LNCaP clone FGC (cell line): ENCODE measurements around the gene RPL13.

ENCODE experiments used
- DNase-seq: peaks from one replicate; pipeline ENCODE4 v3.0.0-alpha.2; 2011; ENCODE audit warnings: low read depth
- H3K4me3 ChIP-seq: 2 replicates; pipeline ENCODE4 v1.5.1; 2011; ENCODE audit warnings: mild to moderate bottlenecking, low read depth, low read length, control low read depth
- TF ChIP-seq, protein P1 (sequence below): IDR thresholded peaks from 2 replicates; pipeline ENCODE4 v1.5.1; 2012; ENCODE audit warnings: mild to moderate bottlenecking; ENCODE audit not compliant: control insufficient read depth, insufficient read depth; ENCODE audit errors: extremely low read depth

Gene RPL13

DNA sequence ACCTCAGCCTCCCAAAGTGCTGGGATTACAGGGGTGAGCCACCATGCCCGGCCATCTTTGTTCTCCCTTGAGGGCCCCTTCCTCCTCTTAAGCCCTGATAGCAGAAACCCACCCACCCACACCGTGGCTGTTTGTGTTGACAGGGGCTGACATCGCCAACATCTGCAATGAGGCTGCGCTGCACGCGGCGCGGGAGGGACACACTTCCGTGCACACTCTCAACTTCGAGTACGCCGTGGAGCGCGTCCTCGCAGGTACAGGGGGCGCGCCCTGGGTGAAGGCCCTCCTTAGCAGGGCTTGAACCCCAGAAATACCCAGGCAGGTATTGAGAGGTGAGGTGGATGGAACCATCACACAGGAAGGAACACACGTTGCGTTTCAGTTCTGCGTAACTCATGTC lies 12.6 kb upstream of the RPL13 start:
- DNase-seq = no peak
- no peak overlapping the region for H3K4me3 ChIP-seq
- TF ChIP-seq, protein P1, sequence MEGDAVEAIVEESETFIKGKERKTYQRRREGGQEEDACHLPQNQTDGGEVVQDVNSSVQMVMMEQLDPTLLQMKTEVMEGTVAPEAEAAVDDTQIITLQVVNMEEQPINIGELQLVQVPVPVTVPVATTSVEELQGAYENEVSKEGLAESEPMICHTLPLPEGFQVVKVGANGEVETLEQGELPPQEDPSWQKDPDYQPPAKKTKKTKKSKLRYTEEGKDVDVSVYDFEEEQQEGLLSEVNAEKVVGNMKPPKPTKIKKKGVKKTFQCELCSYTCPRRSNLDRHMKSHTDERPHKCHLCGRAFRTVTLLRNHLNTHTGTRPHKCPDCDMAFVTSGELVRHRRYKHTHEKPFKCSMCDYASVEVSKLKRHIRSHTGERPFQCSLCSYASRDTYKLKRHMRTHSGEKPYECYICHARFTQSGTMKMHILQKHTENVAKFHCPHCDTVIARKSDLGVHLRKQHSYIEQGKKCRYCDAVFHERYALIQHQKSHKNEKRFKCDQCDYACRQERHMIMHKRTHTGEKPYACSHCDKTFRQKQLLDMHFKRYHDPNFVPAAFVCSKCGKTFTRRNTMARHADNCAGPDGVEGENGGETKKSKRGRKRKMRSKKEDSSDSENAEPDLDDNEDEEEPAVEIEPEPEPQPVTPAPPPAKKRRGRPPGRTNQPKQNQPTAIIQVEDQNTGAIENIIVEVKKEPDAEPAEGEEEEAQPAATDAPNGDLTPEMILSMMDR = no peak

DNA sequence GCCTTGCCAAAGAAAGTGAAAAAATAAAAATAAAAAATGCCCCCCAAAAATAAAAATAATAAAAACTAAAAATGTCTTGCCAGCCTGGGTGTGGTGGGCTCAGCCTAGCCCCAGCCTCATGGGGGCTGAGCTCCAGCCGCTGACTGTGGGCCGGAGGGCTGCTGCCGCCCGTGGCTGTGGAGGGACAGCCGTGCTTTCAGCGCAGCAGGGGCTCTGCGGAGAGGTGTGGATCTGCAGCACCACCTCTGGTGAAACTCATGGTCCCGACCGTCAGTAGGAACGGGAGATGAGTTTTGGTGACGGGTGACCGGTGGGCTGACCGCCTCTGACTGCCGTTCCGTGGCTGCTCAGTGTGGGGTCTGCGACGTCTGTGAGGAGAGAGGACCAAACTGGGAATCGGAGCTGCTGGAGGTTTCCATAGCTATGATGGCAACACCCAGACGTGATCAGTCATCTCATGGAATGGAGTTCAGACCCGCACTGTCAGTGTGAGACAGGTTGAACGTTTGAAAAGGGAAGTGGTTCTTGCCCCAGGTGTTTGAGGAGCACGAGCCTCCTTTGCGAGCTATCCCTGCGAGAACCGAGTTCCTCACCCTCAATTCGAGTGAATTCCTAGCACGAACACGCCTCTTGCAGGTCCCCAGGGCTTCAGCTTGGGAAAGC lies 12.0 kb upstream of the RPL13 start:
- TF ChIP-seq, protein P1 = no peak

DNA sequence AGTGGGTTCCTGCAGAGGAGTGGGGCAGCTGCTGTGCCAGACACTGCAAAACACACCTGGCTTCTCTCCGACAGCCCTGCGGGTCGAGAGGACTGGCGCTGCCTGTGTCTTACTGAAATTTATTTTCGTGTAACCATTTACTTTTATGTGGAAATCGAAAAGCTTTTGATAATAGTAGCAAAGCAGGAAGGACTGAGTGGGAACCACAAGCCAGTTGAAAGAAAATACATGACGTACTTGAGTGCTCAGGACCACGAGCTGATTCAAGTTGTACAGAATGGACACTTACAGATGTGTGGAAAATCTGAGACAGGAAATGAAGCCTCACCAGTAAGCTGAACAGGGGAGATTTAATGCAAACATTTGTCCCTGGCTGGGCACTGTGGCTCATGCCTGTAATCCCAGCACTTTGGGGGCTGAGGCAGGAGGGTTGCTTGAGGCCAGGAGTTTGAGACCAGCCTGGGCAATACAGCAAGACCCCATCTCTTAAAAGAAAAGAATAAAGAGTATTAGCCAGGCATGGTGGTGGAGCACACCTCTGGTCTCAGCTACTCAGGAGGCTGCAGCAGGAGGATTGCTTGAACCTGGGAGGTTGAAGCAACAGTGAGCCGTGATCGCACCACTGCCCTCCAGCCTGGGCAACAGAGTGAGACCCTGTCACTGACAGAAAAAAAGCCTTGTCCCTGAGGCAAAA lies 11.3 kb upstream of the RPL13 start:
- TF ChIP-seq, protein P1 = no peak
- H3K4me3 ChIP-seq = no peak overlapping the region
- no peak for DNase-seq

More for the DNA sequence above, 12.0 kb upstream of the RPL13 start:
- H3K4me3 ChIP-seq = no peak overlapping the region
- DNase-seq = no peak

DNA sequence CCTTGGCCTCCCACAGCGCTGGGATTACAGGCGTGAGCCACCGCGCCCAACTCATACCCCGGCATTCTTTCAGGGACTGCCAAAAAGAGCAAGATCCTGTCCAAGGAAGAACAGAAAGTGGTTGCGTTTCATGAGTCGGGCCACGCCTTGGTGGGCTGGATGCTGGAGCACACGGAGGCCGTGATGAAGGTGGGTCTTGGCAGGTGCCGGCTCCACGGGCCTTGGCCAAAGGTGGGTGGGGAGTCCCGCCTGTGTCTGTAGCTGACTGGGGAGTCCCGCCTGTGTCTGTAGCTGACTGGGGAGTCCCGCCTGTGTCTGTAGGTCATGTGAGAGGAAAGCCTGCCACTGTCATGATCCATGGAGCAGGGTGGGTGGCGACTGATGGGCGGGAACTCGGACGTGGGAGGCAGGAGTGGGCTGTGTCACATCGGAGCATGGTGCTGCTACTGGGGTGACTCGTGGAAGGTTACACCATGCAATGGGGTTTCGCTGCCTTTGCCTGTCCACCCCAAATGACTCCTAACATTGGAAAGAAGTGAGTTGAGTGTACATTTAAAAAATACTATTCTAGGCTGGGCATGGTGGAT lies 10.0 kb upstream of the RPL13 start:
- H3K4me3 ChIP-seq = no peak overlapping the region
- TF ChIP-seq, protein P1 = no peak
- no peak for DNase-seq

DNA sequence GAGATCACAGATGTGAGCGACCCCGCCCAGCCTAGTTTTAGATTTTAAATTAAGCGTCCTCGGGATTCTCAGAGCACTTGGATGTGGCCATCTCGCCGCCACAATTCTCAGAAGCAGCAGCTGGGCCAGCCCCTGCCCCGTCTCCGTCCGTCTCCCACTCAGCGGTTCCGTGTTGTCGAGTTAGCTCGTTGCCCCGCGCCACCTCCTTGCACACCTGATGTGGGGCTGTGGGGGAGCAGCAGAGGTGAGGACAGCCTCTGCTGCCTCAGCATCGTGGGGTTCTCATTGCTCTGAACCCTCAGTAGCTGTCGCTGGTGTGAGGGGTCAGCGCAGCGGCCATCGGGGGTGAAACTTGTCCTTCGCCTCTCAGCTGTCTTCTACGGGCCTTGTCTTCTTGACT lies 8.2 kb upstream of the RPL13 start:
- H3K4me3 ChIP-seq = no peak overlapping the region
- DNase-seq = no peak
- TF ChIP-seq, protein P1 = no peak

DNA sequence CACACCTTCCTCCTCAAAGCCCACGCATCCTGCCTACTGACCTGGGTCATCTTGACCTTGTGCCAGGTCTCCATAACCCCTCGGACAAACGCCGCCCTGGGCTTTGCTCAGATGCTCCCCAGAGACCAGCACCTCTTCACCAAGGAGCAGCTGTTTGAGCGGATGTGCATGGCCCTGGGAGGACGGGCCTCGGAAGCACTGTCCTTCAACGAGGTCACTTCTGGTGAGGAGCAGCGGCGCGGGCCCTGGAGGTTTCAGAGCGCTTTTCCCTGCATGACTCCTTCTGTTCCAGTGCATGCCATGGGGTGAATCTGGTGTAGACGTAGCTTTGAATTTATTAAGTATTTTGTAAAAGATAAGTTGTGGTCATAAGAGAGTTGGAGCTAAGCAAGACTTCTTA lies 7.6 kb upstream of the RPL13 start:
- TF ChIP-seq, protein P1 = no peak
- H3K4me3 ChIP-seq = no peak overlapping the region
- no peak for DNase-seq
